GM23248 (cell line): Measurements from ENCODE around the gene NFE2.

ENCODE experiments used
- EZH2 ChIP-seq: fragments of 200-600 bp; sonication (generic); IDR thresholded peaks from 2 replicates; pipeline ENCODE4 v1.6.1; 2018; ENCODE audit warnings: antibody characterized with exemption, mild to moderate bottlenecking; ENCODE audit not compliant: insufficient read depth, poor library complexity, severe bottlenecking
- EZH2phosphoT487 ChIP-seq: fragments of 200-600 bp; sonication (generic); IDR thresholded peaks from 2 replicates; pipeline ENCODE4 v1.6.1; 2018; ENCODE audit warnings: antibody characterized with exemption, moderate library complexity, mild to moderate bottlenecking, low read depth; ENCODE audit not compliant: insufficient read depth

DNA sequence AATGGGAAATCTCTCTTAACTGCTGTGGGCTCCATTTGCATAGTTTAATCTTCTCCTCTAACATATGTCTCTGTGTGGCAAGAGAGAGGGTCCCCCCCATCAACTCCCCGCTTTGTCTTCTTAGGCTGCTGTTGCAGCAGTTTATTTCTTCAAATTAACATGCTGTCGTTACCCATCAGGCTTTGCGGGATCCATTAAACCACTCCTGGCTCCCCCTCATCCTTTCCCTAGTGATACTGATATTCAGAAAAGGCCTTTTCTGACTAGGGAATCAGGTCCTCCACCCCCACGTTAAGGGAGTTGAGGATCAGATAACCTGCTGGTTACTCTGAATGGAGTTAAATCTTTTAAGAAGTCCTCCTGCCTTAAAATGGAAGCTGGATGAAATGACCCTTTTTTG lies 48.2 kb upstream of the NFE2 start:
- no peak for TF ChIP-seq EZH2
- TF ChIP-seq EZH2phosphoT487 = no peak
